ENCODE measurements around the gene RTN4RL2.

DNA sequence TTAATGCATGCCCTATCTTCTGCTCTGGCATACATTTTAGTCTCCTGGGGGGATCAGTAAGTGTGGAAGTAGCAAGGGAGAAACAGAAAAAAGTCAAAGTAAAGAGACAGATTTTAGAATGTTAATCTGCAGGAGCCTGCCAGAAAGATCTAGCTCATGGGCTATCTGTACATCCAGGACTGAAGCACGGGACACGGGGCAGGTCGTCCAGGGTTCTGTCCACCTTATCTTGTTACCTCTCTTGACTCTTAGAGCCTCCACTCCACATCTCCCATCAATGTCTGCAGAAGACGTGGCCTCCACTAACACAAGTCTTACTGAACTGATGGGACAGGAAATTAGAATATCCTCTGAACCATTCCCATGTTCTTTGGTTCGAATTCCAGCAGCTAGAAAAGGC, 31.7 kb upstream of the RTN4RL2 start:
- TF ChIP-seq, protein P1, sequence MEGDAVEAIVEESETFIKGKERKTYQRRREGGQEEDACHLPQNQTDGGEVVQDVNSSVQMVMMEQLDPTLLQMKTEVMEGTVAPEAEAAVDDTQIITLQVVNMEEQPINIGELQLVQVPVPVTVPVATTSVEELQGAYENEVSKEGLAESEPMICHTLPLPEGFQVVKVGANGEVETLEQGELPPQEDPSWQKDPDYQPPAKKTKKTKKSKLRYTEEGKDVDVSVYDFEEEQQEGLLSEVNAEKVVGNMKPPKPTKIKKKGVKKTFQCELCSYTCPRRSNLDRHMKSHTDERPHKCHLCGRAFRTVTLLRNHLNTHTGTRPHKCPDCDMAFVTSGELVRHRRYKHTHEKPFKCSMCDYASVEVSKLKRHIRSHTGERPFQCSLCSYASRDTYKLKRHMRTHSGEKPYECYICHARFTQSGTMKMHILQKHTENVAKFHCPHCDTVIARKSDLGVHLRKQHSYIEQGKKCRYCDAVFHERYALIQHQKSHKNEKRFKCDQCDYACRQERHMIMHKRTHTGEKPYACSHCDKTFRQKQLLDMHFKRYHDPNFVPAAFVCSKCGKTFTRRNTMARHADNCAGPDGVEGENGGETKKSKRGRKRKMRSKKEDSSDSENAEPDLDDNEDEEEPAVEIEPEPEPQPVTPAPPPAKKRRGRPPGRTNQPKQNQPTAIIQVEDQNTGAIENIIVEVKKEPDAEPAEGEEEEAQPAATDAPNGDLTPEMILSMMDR (IDR thresholded peaks at IDR 0.05): no peak
- TF ChIP-seq POLR2AphosphoS5 (IDR thresholded peaks at IDR 0.05) (no peak), POLR2A (IDR thresholded peaks at IDR 0.05) (no peak)
